ENCODE measurements around the gene GNG7. TPM values are rescaled to one million over a fixed set of nuclear protein-coding genes. Genes with fewer than 3 reads are reported as not detected.
"Not testable (repeated sequence)": the region's sequence is repeated elsewhere in the genome, so short reads cannot be mapped to it uniquely, and the experiment has no call there.

The GNG7 gene
- total RNA-seq, 4 donors from 2014 or later: 1.3 to 3.9 (median 1.8) TPM

DNA sequence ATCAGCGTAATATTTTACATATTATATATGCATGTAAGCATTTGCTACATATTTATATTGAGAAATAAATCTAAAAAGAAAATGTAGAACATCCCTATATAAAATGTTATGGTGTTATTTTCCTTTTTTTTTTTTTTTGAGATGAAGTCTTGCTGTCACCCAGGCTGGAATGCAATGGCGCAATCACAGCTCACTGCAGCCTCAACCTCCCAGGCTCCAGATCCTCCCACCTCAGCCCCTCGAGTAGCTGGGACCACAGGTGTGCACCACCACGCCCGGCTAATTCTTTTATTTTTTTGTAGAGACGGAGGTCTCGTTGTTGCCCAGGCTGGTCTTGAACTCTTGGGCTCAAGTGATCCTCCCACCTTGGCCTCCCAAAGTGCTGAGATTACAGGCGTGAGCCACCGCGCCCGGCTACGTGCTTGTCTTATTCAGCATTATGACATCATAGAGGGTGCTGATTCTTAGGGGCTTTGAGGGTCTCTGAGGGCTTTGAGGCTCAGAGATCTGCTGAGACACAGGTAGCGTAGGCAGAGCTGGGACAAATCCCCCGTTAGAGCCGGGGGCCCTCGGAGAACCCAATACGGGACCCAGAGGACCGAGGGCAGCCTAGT, 124.7 kb downstream of the GNG7 start:
- ATAC-seq (ENCODE audit: low FRiP score) (no peak), DNase-seq (ENCODE audit: low spot score) (no peak)
- TF ChIP-seq, protein P1, sequence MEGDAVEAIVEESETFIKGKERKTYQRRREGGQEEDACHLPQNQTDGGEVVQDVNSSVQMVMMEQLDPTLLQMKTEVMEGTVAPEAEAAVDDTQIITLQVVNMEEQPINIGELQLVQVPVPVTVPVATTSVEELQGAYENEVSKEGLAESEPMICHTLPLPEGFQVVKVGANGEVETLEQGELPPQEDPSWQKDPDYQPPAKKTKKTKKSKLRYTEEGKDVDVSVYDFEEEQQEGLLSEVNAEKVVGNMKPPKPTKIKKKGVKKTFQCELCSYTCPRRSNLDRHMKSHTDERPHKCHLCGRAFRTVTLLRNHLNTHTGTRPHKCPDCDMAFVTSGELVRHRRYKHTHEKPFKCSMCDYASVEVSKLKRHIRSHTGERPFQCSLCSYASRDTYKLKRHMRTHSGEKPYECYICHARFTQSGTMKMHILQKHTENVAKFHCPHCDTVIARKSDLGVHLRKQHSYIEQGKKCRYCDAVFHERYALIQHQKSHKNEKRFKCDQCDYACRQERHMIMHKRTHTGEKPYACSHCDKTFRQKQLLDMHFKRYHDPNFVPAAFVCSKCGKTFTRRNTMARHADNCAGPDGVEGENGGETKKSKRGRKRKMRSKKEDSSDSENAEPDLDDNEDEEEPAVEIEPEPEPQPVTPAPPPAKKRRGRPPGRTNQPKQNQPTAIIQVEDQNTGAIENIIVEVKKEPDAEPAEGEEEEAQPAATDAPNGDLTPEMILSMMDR (IDR thresholded peaks at IDR 0.05): no peak

DNA sequence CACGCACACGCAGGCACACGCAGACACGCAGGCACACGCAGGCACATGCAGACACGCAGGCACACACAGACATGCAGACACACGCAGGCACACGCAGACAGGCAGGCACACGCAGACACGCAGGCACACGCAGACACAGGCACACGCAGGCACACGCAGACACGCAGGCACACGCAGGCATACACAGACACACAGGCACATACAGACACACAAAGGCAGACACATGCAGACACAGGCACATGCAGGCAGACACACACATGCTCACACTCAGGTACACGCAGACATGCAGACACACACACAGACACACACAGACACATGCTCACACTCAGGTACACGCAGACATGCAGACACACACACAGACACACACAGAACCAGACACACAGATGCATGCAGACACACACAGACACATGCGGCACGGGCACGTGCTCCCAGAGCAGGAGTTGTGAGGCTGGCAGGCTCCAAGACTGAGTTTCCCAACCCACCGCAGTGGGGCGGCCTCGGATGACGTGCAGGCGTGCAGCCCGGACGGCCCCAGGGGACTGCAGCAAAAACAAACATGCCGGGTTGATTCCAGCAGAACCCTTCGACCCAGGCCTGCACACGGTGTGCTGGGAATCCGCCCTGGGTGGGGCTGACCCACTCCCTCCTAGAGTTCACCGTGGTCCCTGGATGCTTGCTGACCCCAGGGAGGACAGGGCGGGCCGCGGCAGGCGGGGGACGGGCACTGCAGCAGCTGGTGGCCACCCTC, 126.6 kb downstream of the GNG7 start:
- DNase-seq (ENCODE audit: low spot score) (no peak), ATAC-seq (ENCODE audit: low FRiP score) (peak; percentile 34)

DNA sequence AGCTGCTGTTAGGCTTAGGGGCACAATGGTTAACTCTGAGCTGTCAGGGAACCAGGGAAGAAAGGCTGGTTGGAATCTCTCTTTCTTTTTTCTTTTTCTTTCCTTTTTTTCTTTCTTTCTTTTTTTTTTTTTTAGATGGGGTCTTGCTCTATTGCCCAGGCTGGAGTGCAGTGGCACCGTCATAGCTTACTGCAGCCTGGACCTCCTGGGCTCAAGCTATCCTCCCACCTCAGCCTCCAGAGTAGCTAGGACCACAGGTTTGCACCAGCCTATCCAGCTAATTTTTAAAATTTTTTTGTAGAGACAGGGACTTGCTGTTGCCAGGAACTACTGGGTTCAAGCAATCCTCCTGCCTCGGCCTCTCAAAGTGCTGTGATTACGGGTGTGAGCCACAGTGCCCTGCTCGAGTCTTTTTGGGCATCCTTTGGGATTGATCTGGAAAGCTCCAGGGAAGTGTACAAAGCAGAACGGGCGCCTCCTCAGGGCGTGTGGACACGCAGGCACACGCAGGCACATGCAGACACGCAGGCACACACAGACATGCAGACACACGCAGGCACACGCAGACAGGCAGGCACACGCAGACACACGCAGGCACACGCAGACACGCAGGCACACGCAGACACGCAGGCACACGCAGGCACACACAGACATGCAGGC, 127.4 kb downstream of the GNG7 start:
- ATAC-seq (ENCODE audit: low FRiP score) (no peak), DNase-seq (ENCODE audit: low spot score) (no peak)
- TF ChIP-seq, protein P1 (IDR thresholded peaks at IDR 0.05): no peak

More for the DNA sequence above, 126.6 kb downstream of the GNG7 start:
- TF ChIP-seq, protein P1 (IDR thresholded peaks at IDR 0.05): no peak

- ATAC-seq (ENCODE audit: low FRiP score) (no peak), DNase-seq (ENCODE audit: low spot score) (no peak)
- TF ChIP-seq, protein P1 (IDR thresholded peaks at IDR 0.05): no peak
Observed at GRCh38 chr19:2574478-2574931, 128.0 kb downstream of the GNG7 start.

DNA sequence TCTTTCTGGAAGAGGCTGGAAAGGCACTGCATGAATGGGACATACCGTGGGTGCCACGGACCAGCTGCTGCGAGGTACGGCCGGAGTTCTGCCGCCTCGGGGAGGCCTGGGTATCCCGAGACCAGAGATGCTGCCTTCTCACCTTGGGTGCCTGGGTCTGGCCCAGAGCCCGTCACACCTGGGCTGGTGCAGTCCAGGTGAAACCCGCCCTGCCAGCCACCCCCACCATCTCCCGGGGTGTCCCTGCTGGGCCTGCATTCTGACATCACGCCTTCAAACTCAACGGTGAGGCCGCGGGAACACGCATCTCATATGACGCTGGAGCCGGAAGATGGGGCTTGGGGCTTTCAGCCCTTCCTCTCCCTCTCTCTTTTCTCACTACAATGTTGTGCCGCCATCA, 128.6 kb downstream of the GNG7 start:
- no peak for DNase-seq (ENCODE audit: low spot score)
- TF ChIP-seq, protein P1 (IDR thresholded peaks at IDR 0.05): no peak
- ATAC-seq (ENCODE audit: low FRiP score): no peak

DNA sequence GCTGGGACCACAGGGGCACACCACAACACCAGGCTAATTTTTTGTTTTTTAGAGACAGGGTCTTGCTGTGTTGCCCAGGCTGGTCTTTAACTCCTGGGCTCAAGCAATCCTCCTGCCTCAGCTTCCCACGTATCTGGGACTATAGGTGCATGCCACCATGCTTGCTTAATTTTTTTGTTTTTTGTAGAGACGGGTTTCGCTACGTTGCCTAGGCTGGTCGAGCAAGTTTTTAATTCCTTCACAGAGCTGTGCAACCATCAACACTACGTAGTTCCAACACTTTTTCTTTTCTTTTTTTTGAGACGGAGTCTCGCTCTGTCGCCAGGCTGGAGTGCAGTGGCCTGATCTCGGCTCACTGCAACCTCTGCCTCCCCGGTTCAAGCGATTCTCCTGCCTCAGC, 130.3 kb downstream of the GNG7 start:
- not testable (repeated sequence) for ATAC-seq (ENCODE audit: low FRiP score); DNase-seq (ENCODE audit: low spot score)

DNA sequence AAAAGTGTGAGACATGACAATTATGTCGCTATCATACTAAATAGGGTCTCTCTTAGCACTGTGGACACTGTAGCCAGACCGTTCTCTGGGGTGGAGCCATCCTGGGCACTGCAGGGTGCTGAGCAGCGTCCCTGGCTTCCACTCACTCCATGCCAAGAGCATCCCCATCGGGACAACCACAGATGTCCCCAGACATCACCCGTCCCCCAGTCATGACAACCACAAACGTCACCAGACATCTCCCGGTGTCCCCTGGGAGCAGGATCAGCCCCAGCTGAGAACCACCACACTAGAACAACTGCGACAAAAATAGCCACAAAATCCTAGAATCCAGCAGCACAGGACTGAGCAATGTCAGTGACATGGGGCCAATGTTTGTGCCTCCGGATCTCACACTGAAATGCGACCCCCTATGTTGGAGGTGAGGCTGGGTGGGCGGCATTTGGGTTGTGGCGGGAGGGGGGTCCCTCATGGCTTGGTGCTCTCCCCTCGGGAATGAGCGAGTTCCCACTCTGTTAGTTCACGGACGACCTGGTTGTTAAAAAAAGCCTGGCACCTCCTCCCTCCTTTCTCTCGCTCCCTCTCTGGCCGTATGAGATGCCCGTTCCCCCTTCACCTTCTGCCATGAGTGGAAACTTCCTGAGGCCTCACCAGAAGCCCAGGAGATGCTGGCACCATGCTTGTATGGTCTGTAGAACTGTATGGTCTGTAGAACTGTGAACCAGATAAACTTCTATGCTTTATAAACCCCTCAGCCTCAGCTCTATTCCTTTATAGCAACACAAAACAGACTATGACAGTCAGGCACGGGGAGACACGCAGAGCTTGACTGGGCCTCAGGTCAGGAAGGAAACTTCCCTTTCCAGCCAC, 132.7 kb downstream of the GNG7 start:
- DNase-seq (ENCODE audit: low spot score) (no peak), ATAC-seq (ENCODE audit: low FRiP score) (no peak)
- TF ChIP-seq, protein P1 (IDR thresholded peaks at IDR 0.05): no peak
